Stimulated activated CD4-positive, alpha-beta T cell treated with anti-CD3 and anti-CD28 coated beads, Interleukin-4, amount 100 ng/mL, for 48 hours (primary cell): ENCODE results near the gene LRBA.

Source experiments
- DNase-seq, 2 donors: peaks; one replicate each; pipeline ENCODE4 v3.0.0-alpha.2; 2020; ENCODE audit warnings: low read depth in 2 of 2

Gene LRBA

GRCh38 chr4:150216726-150217125 lies 798.4 kb downstream of the LRBA start:
- DNase-seq = no peak

GRCh38 chr4:150215601-150216000 lies 799.5 kb downstream of the LRBA start:
- DNase-seq = no peak
